ENCODE results near the gene ULK2. TPM values are rescaled to one million over a fixed set of nuclear protein-coding genes. Genes with fewer than 3 reads are reported as not detected.

ULK2 gene
- total and polyA plus RNA-seq, 11 donors = 4.6 to 25.6 (median 17.7) TPM

- Histone ChIP-seq H3K9me3 (no peaks in the 10 kb centered on the region), H3K36me3 (no peaks in the 10 kb centered on the region), H3K4me3 (no peak overlapping the region), H3K27me3 (no peaks in the 10 kb centered on the region), H3K27ac (no peak overlapping the region), H3K4me1 (peaks cover 0 to 8% (median 0%) of the 10 kb centered on the region in 12 donors)
- no peak for DNase-seq
- TF ChIP-seq CTCF (IDR thresholded peaks at IDR 0.05) (no peak), POLR2A (IDR thresholded peaks at IDR 0.05) (no peak)
- no peak for ATAC-seq
- intact Hi-C loops (cut with DNase I) = loop anchor here in 7 of 10 donors (5.0 to 10.0 kb wide), 8 partner anchors 59 to 451 kb away; partner anchors contain the start of genes B9D1 (in 4 of the 7) and ALDH3A2 (in 2 of the 7)
- 90 to 96% (median 94%) methylated on average over 2 of the region's 2 CpGs for WGBS, 4 donors
Observed at GRCh38 chr17:19763416-19763815, 104.3 kb downstream of the ULK2 start.

GRCh38 chr17:19762515-19762961 is 105.2 kb downstream of the ULK2 start:
- H3K36me3 ChIP-seq = no peaks in the 10 kb centered on the region
- peak overlapping the region in 1 of 12 donors; percentile 7 for H3K4me3 ChIP-seq
- no peak overlapping the region for H3K27ac ChIP-seq
- peaks cover 0 to 8% (median 0%) of the 10 kb centered on the region in 12 donors for H3K4me1 ChIP-seq
- ATAC-seq = peak in 3 of 4 donors; percentile 63 to 80 (median 67)
- DNase-seq = peak; percentile 42 to 81 (median 70)
- WGBS, 4 donors = 25 to 36% (median 30%) methylated on average over 12 to 15 of the region's 15 CpGs
- peak; percentile 44 to 76 (median 60) for TF ChIP-seq CTCF (IDR thresholded peaks at IDR 0.05)
- no peak for TF ChIP-seq POLR2A (IDR thresholded peaks at IDR 0.05)
- no peaks in the 10 kb centered on the region for H3K27me3 ChIP-seq
- intact Hi-C loops (cut with DNase I) = loop anchor here in 7 of 10 donors (5.0 to 10.0 kb wide), 8 partner anchors 58 to 450 kb away; partner anchors contain the start of genes B9D1 (in 4 of the 7) and ALDH3A2 (in 2 of the 7)
- H3K9me3 ChIP-seq = no peaks in the 10 kb centered on the region

- Histone ChIP-seq H3K27me3 (no peaks in the 10 kb centered on the region), H3K27ac (no peak overlapping the region), H3K4me3 (no peak overlapping the region), H3K36me3 (no peaks in the 10 kb centered on the region), H3K4me1 (peaks cover 0 to 8% (median 0%) of the 10 kb centered on the region in 12 donors), H3K9me3 (no peaks in the 10 kb centered on the region)
- DNase-seq = no peak
- intact Hi-C loops (cut with DNase I) = loop anchor here in 7 of 10 donors (5.0 to 10.0 kb wide), 8 partner anchors 56 to 448 kb away; partner anchors contain the start of genes B9D1 (in 4 of the 7) and ALDH3A2 (in 2 of the 7)
- TF ChIP-seq POLR2A (IDR thresholded peaks at IDR 0.05) (no peak), CTCF (IDR thresholded peaks at IDR 0.05) (no peak)
- 61 to 73% (median 65%) methylated on average over 9 of the region's 9 CpGs for WGBS, 4 donors
- ATAC-seq = no peak
Observed at GRCh38 chr17:19760746-19761145, 107.0 kb downstream of the ULK2 start.

GRCh38 chr17:19759568-19760549 is 107.9 kb downstream of the ULK2 start:
- no peak for TF ChIP-seq POLR2A (IDR thresholded peaks at IDR 0.05)
- TF ChIP-seq CTCF (IDR thresholded peaks at IDR 0.05) = no peak
- WGBS, 4 donors = 79 to 87% (median 82%) methylated on average over 24 of the region's 24 CpGs
- intact Hi-C loops (cut with DNase I) = loop anchor here in 9 of 10 donors (5.0 to 10.0 kb wide), 11 partner anchors 55 to 448 kb away; partner anchors contain the start of genes ALDH3A2 (in 5 of the 9), B9D1 (in 4 of the 9) and SLC47A1 (in 1 of the 9)
- Histone ChIP-seq H3K27me3 (no peaks in the 10 kb centered on the region), H3K27ac (no peak overlapping the region), H3K36me3 (no peaks in the 10 kb centered on the region), H3K4me3 (no peak overlapping the region), H3K9me3 (no peaks in the 10 kb centered on the region), H3K4me1 (peaks cover 0 to 8% (median 0%) of the 10 kb centered on the region in 12 donors)
- DNase-seq (peak in 1 of 5 donors; percentile 52), ATAC-seq (no peak)

Data from heart left ventricle (tissue), 16 donors.